ENCODE data around the gene CPEB1.

Gene CPEB1

DNA sequence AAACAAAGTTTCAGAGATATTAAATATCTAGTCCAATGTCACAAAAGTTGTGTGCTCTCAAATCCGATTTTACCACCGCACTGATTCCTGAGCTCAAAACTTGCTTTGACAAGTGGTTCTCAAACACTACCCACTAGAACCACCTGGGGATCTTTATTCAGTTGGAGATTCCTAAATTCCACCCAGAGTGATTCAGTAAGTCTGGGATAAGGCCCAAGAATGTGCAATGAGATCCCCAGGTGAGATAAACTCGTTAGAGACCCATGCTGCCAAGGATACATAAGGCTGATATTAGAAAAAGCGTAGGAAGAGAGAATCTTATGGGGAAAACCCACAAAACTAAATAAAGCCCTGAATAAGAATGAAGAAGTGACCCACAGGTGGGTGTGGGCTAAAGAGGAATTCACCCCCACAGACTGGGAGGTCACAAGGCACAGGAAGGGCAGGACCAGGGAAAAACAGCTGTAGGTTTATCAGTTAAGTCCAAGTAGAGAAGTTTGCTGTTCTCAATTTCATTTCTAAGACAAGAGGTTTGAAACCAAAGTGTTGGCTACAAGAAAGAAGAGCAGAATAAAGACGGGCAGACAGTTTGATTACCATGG is 95.4 kb downstream of the CPEB1 start:
- TF ChIP-seq, protein P1, sequence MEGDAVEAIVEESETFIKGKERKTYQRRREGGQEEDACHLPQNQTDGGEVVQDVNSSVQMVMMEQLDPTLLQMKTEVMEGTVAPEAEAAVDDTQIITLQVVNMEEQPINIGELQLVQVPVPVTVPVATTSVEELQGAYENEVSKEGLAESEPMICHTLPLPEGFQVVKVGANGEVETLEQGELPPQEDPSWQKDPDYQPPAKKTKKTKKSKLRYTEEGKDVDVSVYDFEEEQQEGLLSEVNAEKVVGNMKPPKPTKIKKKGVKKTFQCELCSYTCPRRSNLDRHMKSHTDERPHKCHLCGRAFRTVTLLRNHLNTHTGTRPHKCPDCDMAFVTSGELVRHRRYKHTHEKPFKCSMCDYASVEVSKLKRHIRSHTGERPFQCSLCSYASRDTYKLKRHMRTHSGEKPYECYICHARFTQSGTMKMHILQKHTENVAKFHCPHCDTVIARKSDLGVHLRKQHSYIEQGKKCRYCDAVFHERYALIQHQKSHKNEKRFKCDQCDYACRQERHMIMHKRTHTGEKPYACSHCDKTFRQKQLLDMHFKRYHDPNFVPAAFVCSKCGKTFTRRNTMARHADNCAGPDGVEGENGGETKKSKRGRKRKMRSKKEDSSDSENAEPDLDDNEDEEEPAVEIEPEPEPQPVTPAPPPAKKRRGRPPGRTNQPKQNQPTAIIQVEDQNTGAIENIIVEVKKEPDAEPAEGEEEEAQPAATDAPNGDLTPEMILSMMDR (IDR thresholded peaks at IDR 0.05; ENCODE audit: low read depth, low read length, missing control alignments): no peak
- peak; percentile 44 for DNase-seq (ENCODE audit: low read depth)
- H3K4me3 ChIP-seq (ENCODE audit: low read depth, low read length): no peak overlapping the region

DNA sequence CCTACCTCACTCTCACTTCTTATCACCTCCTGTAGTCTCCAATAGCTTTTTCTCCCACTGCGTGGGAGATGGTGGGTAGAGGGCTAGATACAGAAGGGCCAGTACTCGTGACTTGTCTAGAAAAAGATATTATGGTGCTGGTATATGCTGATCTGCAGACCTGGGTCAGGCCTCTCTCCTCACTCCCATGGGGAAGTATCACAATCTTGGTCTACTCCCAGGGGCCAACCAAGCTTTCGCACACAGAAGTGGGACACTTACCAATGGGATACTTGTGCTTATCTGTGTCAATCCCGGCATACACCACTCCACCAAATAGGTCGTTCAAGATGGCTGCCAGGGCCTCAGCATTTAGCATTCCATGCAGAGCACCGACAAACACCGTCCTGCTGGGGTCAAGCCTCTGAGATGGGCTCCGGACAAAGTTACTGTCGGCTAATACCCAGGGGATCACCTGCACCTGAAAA is 97.9 kb downstream of the CPEB1 start:
- H3K4me3 ChIP-seq (ENCODE audit: low read depth, low read length): no peak overlapping the region
- DNase-seq (ENCODE audit: low read depth): no peak
- TF ChIP-seq, protein P1 (IDR thresholded peaks at IDR 0.05; ENCODE audit: low read depth, low read length, missing control alignments): no peak

DNA sequence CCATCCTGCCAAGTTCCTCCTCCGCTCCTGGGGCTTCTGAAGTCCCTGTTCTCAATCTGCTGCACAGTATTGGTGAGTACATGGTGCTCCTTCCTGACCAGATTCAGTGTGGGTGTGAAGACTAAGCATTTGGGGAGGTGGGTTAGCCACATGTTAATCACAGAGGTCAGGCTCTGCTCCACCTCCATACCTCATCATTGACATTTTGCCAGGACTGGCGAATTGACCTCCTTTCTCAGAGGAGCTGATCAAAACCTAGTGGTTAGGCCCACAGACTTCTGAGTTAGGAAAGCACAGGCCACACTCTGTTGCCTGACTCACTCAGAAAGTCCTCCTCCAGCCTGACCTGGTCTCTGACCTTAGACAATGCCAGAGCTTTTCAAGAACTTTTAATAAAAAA is 98.5 kb downstream of the CPEB1 start:
- peak; percentile 33 for DNase-seq (ENCODE audit: low read depth)
- H3K4me3 ChIP-seq (ENCODE audit: low read depth, low read length): no peak overlapping the region
- TF ChIP-seq, protein P1 (IDR thresholded peaks at IDR 0.05; ENCODE audit: low read depth, low read length, missing control alignments): no peak

- no peak overlapping the region for H3K4me3 ChIP-seq (ENCODE audit: low read depth, low read length)
- TF ChIP-seq, protein P1 (IDR thresholded peaks at IDR 0.05; ENCODE audit: low read depth, low read length, missing control alignments): no peak
- no peak for DNase-seq (ENCODE audit: low read depth)
Measured at GRCh38 chr15:82545478-82545877, 101.7 kb downstream of the CPEB1 start.

- TF ChIP-seq, protein P1 (IDR thresholded peaks at IDR 0.05; ENCODE audit: low read depth, low read length, missing control alignments): no peak
- DNase-seq (ENCODE audit: low read depth): no peak
- H3K4me3 ChIP-seq (ENCODE audit: low read depth, low read length): no peak overlapping the region
Measured at GRCh38 chr15:82545002-82545401, 102.2 kb downstream of the CPEB1 start.

- TF ChIP-seq, protein P1 (IDR thresholded peaks at IDR 0.05; ENCODE audit: low read depth, low read length, missing control alignments): no peak
- H3K4me3 ChIP-seq (ENCODE audit: low read depth, low read length): no peak overlapping the region
Measured at GRCh38 chr15:82544431-82544830, 102.7 kb downstream of the CPEB1 start.

GRCh38 chr15:82543160-82543559 is 104.0 kb downstream of the CPEB1 start:
- H3K4me3 ChIP-seq (ENCODE audit: low read depth, low read length): no peak overlapping the region
- DNase-seq (ENCODE audit: low read depth): no peak
- TF ChIP-seq, protein P1 (IDR thresholded peaks at IDR 0.05; ENCODE audit: low read depth, low read length, missing control alignments): no peak

More at GRCh38 chr15:82544431-82544830, 102.7 kb downstream of the CPEB1 start:
- DNase-seq (ENCODE audit: low read depth): no peak

Data from GM12864 (cell line).